ENCODE measurements around the gene SLC35F2.

DNA sequence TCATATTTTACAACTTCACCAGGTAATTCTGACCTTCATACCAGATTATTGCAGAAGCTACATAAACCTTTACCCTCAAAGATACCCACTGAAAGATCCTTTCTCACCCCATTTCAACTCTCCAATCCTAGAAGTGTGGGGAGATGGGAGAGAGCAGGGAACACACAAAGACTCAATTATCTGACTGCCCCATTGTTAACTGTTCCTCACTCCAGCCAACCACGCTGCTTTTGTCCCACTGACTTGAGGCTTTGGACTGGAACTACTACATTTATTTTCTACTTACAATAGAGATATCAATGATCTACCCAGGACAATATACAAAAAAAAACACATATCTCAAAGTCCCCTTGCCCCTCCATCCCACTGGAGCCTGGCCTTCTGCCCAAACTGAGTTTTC is 102.0 kb downstream of the SLC35F2 start:
- TF ChIP-seq RARB (CRISPR knock-in tag; IDR thresholded peaks at IDR 0.05) (no peak), ESRRG (CRISPR knock-in tag; IDR thresholded peaks at IDR 0.05) (no peak), ZNF565 (CRISPR knock-in tag; conservative IDR thresholded peaks at IDR 0.05; ENCODE audit: low read depth) (no peak), TCF4 (CRISPR knock-in tag; IDR thresholded peaks at IDR 0.05; ENCODE audit: borderline replicate concordance) (no peak), ARNTL (CRISPR knock-in tag; IDR thresholded peaks at IDR 0.05; ENCODE audit: borderline replicate concordance, low read depth) (no peak), SNAI2 (CRISPR knock-in tag; IDR thresholded peaks at IDR 0.05) (no peak), ZFP30 (CRISPR knock-in tag; IDR thresholded peaks at IDR 0.05) (no peak), ZFP3 (CRISPR knock-in tag; IDR thresholded peaks at IDR 0.05) (no peak), TSHZ2 (CRISPR knock-in tag; IDR thresholded peaks at IDR 0.05) (no peak), CSDC2 (CRISPR knock-in tag; IDR thresholded peaks at IDR 0.05) (no peak), ZC3H10 (CRISPR knock-in tag; IDR thresholded peaks at IDR 0.05) (no peak)
- TF ChIP-seq, protein P1, sequence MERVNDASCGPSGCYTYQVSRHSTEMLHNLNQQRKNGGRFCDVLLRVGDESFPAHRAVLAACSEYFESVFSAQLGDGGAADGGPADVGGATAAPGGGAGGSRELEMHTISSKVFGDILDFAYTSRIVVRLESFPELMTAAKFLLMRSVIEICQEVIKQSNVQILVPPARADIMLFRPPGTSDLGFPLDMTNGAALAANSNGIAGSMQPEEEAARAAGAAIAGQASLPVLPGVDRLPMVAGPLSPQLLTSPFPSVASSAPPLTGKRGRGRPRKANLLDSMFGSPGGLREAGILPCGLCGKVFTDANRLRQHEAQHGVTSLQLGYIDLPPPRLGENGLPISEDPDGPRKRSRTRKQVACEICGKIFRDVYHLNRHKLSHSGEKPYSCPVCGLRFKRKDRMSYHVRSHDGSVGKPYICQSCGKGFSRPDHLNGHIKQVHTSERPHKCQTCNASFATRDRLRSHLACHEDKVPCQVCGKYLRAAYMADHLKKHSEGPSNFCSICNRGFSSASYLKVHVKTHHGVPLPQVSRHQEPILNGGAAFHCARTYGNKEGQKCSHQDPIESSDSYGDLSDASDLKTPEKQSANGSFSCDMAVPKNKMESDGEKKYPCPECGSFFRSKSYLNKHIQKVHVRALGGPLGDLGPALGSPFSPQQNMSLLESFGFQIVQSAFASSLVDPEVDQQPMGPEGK (CRISPR knock-in tag; IDR thresholded peaks at IDR 0.05; ENCODE audit: borderline replicate concordance), result no peak
- TF ChIP-seq, protein P2, sequence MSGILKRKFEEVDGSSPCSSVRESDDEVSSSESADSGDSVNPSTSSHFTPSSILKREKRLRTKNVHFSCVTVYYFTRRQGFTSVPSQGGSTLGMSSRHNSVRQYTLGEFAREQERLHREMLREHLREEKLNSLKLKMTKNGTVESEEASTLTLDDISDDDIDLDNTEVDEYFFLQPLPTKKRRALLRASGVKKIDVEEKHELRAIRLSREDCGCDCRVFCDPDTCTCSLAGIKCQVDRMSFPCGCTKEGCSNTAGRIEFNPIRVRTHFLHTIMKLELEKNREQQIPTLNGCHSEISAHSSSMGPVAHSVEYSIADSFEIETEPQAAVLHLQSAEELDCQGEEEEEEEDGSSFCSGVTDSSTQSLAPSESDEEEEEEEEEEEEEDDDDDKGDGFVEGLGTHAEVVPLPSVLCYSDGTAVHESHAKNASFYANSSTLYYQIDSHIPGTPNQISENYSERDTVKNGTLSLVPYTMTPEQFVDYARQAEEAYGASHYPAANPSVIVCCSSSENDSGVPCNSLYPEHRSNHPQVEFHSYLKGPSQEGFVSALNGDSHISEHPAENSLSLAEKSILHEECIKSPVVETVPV (CRISPR knock-in tag; IDR thresholded peaks at IDR 0.05), result no peak

Data from SK-N-SH treated with all-trans-retinoic acid at 6 μM for 48 hours (cell line).